HG03575 (cell line): ENCODE measurements around the gene SPOCK3.
"Not testable (repeated sequence)": the region's sequence is repeated elsewhere in the genome, so short reads cannot be mapped to it uniquely, and the experiment has no call there.

Source experiments
- ATAC-seq: cut with Tn5 transposase; IDR thresholded peaks from one replicate; pipeline ENCODE4 v1.9.1; 2021; ENCODE audit not compliant: unreplicated experiment, insufficient number of reproducible peaks, low FRiP score; ENCODE audit errors: extremely low read depth

The SPOCK3 gene

DNA sequence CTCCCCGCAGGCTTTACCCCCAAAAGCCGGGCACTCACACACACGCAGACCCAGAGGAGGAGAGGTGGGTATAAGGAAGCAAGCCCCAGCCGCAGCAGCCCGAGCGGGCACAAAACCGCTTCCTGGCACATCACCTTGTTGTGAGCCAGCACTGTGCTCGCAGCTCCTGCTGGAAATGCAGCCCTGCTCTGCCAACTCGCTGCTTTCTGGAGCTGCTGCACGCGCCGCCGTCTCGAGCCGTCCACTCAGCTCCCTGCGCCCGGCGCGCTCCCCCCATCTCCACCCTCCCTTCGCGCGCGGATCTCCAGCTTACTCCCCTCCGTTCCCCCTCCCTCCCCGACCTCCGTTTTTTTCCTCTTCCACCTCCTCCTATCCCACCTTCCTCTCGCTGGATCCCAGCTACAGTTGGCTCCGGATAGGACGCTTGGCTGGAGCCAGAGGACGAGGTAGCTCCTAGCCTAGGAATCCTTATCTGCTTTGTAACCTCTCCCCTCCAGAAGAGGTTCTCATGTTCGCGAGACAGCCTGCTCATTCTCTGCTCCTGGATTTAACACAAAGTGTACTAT, at the start of gene SPOCK3:
SPOCK3 (minus strand) TSS at position 179 of the 566 bp plus-strand sequence.
- no peak for ATAC-seq

DNA sequence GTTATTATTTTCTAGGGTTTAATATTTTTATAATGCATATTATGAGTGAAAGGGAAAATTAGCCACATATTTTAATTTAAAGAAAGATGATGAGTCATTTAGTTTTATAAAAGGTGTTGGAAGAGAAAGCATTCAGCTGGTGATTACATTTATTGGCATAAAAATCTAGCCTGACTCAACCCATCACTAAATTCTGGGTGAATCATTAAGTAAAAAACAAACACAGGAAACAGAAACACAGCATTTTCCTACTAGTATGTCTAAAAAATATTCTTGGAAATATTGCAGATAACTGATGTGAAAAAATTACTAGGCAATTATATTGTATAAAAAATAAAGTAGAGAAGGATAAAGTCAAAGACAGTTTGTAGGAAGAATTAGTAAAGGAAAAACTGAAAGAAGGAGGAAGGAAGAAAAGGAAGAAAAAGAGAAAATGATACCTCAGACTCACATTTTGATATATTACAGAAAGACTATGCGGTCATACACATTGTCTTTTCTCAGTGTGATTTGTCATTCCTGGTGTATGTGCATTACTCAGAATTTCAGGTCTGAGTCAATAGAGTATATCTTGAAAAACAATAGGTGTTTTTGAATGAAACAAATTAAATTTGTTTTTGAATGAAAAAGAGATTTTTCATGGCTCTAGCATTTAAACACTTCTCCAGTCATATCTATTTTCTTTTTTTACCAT, 48.0 kb upstream of the SPOCK3 start:
- no peak for ATAC-seq

DNA sequence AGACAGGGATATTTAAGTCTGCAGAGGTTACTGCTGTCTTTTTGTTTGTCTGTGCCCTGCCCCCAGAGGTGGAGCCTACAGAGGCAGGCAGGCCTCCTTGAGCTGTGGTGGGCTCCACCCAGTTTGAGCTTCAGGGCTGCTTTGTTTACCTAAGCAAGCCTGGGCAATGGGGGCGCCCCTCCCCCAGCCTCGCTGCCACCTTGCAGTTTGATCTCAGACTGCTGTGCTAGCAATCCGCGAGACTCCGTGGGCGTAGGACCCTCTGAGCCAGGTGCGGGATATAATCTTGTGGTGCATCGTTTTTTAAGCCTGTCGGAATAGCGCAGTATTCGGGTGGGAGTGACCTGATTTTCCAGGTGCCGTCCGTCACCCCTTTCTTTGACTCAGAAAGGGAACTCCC, 47.3 kb upstream of the SPOCK3 start:
- not testable (repeated sequence) for ATAC-seq

DNA sequence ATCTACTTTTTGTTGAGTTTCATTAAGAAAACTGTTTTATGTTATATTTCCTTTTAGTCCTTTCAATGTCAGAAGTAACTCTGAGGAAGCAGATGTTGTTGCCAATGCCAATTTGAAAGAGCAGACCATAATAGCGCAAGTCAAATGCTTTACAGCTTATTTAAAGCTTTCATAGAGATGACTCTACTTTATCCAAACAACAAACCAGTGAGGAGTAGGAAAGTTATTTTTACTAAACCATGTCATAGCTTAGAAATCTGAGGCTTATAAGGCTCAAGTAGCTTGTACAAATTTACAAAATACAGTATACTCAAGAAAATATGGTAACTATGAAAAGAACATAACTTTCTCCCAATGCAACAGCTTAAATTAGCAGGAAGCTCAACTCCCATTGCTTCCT, 40.1 kb upstream of the SPOCK3 start:
- ATAC-seq = no peak

DNA sequence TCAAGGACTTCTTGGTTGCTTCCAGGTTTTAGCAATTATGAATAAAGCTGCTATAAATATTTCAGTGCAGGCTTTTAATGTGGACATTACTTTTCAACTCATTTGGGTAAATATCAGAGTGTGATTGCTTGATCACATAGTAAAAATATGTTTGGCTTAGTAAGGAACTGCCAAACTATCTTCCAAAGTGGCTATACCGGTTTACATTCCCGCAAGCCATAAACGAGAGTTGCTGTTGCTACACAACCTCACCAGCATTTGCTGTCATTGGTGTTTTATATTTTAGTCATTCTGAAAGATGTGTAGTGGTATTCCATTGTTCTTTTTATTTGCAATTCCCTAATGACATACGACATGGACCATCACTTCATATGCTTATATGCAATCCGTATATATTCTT, 30.9 kb upstream of the SPOCK3 start:
- no peak for ATAC-seq

DNA sequence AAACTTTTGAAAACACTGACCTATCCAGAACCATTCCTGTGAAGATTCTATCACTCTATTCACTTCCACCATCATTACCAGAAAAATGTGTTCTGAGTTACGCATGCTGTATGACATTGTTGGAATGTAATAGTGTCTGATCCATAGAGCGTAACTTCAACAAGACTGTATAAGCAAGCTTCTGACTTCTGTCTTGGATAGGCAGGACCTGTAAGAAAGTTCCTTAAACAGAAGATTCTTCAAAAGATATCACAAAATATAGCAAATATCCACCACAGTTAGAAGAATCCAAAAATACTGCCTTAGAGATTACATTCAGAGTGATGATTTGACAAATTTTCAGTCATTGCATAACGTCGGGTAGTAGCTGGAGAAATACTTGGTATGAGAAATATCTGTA, 14.0 kb upstream of the SPOCK3 start:
- no peak for ATAC-seq

DNA sequence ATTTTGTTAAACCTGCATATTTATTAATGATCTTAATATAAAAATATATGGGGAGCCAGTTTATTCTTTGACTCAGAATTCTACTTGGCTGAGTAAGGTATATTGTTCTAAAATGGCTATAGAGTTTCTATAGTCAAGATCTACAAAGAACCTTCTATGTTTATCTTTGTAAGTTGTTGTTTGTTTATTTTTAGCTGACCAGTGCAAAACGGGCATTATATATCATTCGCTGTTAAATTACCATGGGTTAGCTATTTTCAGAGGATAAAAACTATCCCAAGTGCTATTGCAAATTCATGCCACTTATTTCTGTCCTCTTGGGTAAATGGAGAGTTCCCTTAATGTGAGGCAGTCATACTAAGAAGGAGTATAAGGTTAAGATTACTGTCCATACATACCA, 5.3 kb upstream of the SPOCK3 start:
- no peak for ATAC-seq

DNA sequence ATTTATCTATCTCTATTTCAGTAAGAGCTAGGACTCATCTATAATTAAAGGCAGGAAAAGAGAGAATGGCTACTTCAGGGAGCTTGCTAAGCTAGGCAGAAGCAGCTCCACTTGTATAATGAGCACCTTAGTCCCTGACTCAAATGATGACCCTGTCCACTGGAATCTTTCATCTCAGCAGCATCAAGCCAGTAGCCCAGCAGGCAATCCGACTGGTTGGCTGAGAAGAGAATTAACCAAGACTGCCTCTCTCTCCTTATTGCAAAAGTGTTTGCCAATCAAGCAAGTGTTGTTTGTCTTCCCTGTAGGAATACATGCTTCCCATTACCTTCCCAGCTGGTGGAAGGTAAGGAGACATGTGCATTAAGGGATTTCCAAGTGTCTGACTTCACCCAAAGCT, 3.9 kb upstream of the SPOCK3 start:
- no peak for ATAC-seq

DNA sequence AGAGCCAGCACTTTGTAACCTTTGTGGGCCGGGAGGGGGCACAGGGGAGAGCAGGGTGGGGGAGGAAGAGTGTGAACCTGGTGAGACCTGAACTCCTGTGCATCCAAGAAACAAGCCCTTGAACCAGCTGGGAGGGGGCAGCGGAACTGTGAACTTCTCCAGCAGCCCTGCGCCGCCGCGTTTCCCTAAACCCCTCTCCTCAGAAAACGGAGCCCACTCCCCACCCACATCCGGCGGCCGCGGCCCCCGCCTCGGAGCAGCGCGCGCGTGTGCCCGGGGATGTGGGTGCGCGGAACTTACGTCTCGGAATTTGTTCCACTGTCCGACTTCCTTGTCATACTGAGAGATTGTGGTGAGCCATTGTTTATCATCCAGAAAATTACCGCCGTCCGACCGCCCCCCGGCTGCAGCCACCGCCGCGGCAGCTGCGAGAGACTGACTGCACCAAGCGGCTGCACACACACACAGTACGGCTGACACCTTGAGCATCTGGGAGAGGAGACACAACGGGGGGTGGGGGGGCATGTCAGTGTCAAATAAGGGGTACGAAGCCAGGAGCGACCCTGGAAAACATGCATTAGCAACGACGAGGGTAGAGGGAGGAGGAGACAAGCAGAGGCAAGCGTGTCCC, 494 bp downstream of the SPOCK3 start:
- no peak for ATAC-seq

DNA sequence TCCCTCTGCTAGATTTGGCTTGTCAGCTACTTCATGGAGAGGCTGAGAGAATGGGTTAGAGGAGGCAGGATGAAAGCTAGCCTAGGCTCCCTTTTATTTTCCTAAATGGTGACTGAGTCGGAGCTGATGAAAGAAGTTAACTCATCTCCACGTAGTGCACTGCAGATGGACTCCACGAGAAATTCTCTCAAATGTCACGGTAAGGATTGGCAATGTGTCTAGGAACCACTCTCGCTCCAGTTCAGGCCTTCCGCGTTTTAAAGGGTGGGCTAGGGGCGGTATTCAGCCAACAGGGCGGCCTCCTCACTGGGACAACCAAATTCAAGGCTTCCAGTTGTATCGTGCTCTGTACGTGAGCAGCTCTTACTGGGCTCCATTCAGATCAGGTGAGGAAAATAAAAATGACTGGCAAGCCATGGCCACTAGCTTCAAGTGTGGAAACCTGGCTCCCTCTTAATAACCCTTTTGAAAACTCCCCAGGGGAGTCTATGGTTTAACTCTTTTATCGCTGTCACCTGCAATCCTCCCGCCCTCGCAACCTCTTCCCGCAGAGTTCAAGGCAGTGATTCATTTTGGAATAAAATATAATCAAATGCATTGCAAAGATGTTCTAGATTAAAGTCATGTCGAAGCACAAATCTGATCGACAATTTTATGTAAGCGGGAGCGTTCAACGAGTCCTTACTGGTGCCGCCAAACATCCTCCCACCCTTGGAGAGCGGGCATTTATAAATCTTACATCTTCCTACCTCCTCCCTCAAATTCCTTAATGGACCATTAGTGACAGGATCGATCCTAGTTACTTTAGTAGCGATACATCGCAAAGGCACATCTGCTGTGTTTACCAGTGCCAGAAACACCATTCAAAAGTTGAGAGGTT, 1.2 kb downstream of the SPOCK3 start:
- no peak for ATAC-seq

DNA sequence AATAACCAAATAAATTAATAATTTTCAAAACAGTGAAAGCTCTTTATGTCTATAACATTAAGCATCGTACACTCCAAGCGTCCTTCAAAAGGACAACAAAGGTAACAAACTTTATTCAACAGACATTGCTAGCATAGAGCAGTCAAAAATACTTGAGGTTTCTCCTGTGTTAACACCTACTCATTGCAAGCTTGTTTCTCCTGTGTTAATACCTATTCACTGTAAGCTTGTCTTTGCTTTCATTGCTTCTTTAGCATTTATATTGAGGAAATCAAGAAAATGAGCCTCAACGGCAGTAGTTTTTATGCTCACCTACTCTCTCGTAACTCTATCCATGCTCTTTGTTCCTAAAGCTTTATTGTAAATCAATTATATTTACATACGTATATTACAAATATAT, 3.5 kb downstream of the SPOCK3 start:
- no peak for ATAC-seq

DNA sequence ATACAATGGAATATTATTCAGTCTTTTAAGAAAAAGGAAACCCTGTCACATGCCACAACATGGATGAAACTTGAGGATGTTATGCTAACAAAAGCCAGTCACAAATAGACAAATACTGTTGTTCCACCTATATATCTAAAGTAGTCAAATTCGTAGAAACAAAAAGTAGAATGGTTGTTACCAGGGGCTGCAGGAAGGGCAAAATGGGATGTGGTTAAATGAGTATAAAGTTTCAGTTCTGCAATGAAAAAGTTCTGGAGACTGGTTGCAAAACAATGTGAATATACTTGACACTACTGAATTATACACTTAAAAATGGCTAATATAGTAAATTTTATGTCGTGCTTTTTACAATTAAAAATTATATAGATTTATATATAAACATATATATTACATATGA, 12.2 kb downstream of the SPOCK3 start:
- ATAC-seq = peak; percentile 98

DNA sequence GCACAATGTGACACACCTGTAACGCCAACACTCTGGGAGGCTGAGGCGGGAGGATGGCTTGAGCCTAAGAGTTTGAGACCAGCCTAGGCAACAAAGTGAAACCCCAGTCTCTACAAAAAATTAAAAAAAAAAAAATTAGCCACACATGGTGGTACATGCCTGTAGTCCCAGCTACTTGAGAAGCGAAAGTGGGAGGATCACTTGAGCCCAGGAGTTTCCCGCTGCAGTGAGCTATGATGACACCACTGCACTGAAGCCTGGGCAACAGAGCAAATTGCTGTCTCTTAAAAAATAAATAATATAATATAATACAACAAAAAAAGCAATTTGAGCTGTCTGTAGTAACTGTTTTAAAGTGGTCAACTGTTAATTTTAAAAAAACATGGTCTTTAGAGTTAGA, 13.2 kb downstream of the SPOCK3 start:
- no peak for ATAC-seq

DNA sequence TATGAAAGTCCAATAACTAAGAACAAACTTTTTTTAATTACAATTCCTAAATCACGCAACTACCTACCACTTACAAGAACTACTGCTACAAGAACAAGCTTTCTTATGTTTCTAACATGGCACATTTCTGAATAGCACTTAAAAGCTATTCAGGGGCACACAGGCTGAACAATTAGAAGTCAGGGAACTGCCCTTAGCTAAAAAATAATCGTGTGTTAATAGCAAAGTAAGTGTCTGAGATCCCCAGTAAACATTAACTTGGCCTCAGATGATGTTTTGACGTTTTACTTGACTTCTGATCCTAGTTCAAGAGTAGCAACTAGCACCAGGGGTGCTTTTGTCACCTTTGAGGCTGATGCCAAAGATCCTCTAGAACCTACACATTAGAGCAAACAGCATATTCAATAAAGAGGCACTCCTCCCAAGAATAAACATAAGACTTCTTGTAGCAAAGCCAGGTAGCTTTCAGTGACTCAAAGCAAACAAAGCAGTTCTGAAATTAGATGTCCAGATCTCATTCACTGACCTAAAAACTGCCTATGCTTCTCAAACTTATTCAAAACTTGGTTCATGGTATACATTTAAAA, 16.2 kb downstream of the SPOCK3 start:
- no peak for ATAC-seq

DNA sequence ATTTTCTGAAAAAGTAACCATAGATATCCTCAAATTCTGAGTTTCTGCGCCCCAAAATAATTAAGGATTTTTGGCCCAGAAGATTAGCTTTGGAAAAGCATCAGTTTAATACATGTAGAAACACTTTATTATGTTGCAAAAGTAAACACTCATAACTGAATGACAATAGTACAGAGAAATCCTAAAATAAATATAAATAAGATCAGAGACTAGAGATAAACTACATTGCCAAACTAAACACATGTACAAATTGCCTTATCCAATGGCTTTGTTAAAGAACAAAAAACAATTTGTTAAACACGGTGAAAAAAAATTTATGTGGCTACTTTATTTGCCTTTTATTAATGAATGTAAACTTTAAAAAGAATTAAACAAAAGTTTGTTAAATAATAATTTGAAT, 17.5 kb downstream of the SPOCK3 start:
- ATAC-seq = no peak

DNA sequence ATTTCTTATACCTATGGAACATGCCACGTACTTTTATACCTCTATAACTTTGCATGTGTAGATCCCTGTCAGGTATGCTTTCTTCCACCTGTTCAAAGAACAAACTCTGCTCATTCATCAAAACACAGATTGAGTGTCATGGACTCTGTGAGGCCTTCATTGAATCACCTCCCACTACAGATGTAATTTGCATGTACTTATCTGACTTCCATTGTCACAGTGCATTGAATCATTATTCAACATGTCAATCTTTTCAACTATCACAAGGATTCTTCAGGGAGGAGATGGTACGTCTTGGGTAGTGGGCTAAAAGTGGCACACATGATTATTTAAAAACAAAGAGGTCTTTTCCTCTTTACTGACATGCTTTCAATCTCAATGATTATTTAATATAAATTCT, 24.1 kb downstream of the SPOCK3 start:
- ATAC-seq = no peak

DNA sequence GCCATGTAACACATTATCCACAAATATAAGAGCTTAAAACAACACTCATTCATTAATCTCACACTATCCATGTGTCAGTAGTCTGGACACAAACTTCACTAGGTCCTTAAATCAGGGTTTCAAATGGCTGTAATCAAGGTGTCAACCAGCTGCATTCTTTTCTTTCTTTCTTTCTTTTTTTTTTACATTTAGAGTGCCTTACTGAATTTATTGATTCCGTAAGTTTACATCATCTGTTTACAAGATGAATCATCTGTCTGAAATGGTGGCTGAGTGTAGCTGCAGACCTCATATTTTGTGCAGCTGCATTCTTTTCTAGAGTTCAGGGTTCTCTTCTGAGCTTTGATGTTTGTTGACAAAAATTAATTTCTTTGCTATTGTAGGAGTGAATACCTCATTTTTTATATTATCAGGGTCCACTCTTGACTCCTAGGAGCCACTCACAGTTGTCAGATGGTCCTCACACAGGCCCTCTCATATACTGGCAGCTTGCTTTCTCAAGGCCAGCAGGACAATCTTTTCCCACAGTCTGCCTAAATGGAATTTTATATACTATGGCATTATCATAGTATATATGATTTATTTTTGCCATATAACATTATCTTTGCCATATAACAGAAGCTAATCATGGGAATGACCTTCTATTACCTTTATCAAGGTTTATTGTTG, 37.8 kb downstream of the SPOCK3 start:
- ATAC-seq = no peak

DNA sequence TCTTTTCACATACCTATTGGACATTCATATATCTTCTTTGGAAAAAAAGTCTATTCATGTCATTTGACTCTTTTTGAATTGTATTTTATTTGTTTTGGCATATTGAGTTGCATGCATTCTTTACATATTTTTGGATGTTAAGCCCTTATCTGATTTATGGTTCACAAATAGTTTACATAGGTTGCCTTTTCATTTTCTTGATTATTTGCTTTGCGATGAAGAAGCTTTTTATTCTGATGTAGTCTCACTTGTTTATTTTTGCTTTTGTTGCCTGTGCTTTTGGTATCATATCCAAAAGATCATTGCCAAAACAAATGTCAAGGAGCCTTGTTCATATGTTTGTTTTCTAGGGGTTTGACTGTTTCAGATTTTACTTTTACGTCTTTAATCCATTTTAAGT, 43.9 kb downstream of the SPOCK3 start:
- ATAC-seq = no peak

DNA sequence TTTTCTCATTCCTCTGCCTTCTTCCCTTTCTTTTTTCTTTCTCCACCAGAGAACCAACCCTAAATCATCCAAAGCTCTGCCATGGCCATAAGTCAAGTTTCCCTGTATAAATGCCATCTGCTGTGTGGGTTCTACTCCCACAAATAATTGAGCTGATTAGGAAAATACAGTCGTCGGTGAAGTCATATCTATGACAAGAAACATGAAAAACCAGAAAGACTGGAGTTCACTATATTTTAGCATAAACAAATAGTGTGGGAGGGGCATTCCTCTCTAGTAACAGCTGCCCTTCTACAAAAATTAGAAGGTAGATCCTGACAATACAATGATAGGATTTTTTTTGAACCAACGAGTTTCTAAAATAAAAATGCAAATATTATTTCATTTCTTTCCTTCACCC, 48.8 kb downstream of the SPOCK3 start:
- ATAC-seq = no peak
